Umbilical cord (tissue), 2 donors: ENCODE results near the gene ATP5F1C. TPM values are rescaled to one million over a fixed set of nuclear protein-coding genes. Genes with fewer than 3 reads are reported as not detected.
"Not testable (repeated sequence)": the region's sequence is repeated elsewhere in the genome, so short reads cannot be mapped to it uniquely, and the experiment has no call there.

Source experiments
- DNase-seq: peaks from one replicate; pipeline ENCODE4 v3.0.0-alpha.2; 2015; ENCODE audit warnings: low spot score
- total RNA-seq: library from RNA; depleted of rRNA; stranded (reverse); fragments of >200 nt; gene quantifications from one replicate; pipeline ENCODE4 v1.2.3, GENCODE V29; 2014; ENCODE audit warnings: low replicate concordance; ENCODE audit not compliant: insufficient read depth

The ATP5F1C gene
- total RNA-seq, 1 donor from 2014 or later: 177 TPM

- DNase-seq: no peak
Measured at GRCh38 chr10:7794251-7795026, 6.5 kb downstream of the ATP5F1C start.

- peak; percentile 60 for DNase-seq
Measured at GRCh38 chr10:7795605-7796004, 7.6 kb downstream of the ATP5F1C start.

- DNase-seq: peak; percentile 33
Measured at GRCh38 chr10:7797582-7797981, 9.6 kb downstream of the ATP5F1C start.

DNA sequence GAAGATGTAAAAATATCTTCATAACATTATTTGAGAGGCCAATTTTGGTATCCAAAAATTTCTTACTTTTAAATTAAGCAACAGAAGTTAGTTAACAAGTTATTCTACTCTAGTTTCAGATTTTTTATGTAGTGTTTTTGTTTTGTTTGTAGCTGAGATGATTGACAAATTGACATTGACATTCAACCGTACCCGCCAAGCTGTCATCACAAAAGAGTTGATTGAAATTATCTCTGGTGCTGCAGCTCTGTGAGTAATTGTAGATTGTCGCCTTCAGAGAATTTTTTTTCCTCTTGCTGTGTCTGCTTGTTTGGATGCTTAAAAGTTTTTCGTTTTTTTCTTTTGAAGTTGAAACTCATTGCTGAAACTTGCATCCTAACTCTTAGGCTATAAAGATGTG is 14.6 kb downstream of the ATP5F1C start:
- no peak for DNase-seq

DNA sequence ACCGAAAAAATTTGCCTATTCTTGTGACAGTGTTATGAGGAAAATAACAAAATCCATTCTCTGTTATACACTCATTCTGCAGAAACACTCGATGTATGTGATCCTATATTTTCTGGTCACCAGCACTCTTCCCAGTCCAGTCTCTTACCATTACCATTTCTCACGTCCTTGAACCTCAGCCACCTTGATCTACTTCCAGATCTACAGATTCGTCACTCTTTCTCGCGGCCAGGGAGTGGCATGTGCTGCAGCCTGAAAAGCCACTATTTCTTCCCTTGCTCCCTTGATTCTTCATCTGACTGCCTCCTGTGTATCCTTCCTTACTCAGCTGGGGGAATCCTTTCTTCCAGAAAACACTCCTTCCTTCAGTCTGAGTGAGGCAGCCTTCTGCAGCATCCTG is 16.2 kb downstream of the ATP5F1C start:
- no peak for DNase-seq

- no peak for DNase-seq
Measured at GRCh38 chr10:7804741-7805140, 16.8 kb downstream of the ATP5F1C start.

DNA sequence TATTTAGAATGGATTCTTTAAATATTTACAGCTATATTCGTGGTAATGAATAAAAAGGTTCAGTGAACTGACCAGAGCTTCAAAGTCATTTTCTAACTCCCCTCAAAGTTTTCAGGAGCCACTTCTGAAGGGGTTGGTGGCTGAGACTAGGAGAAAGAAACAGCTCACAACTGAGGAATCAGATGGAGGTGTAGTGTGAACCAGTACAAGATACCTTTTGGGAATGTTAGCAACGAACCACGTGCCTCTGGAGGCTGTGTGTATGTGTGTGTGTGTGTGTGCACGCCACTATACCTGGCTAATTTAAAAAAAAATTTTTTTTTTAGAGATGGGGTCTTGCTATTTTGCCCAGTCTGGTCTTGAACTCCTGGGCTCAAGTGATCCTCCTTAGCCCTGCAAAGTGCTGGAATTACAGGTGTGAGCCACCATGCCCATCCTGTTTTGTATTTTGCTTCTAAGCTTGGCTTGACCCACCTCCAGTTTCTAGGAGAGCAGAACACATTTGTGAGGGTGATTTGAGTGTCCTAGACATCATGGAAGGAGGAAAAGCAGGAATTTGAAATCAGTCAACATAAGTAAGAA is 20.8 kb downstream of the ATP5F1C start:
- DNase-seq: no peak

DNA sequence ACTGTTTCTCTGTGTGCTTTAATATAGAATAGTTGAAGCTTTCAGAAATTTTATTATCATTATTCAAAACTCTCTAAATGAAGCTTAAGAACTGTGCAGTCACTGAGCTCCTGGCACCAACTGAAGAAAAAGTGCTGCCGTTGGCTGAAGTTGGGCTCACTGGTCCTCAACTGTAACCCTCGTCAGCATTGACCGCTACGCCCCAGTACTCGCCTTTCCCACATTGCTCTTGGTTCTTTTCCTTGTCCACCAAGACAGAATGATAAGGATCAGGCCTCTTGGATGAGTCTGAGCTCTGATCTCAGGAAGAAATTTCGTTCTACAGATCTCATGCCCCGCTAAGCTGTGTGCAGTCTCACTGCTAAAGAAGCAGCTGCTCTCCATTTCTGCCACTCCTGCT is 22.5 kb downstream of the ATP5F1C start:
- DNase-seq: no peak

DNA sequence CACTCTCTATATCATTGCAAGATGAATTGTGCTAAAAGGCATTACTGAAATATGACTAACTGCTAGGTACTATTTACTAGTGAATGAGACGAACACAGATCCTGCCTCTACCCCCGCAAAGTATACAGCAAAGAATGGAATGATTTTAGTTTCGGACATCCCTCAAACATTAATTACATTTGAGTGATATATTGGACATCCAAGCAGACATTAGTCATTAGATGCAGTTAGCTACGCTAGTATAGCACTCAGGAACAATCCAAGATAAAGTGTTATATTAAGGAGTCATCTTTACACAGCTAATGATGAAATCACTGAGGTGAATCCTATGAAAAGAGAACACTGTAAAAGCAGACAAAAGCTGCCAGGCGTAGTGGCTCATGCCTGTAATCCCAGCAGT is 23.0 kb downstream of the ATP5F1C start:
- DNase-seq: no peak

DNA sequence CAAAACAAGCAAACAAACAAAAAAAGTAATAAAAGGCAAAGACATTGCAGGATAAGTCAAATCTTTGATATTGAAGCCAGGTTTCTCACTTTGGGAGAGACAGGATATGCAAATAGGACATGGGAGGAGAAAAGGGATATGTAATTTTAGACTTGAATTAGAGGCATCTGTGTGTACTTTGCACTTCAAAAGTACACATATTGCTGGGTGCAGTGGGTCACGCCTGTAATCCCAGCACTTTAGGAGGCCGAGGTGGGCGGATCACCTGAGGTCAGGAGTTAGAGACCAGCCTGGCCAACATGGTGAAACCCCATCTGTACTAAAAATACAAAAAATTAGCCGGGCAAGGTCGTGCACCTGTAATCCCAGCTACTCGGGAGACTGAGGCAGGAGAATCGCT is 23.8 kb downstream of the ATP5F1C start:
- DNase-seq: not testable (repeated sequence)

DNA sequence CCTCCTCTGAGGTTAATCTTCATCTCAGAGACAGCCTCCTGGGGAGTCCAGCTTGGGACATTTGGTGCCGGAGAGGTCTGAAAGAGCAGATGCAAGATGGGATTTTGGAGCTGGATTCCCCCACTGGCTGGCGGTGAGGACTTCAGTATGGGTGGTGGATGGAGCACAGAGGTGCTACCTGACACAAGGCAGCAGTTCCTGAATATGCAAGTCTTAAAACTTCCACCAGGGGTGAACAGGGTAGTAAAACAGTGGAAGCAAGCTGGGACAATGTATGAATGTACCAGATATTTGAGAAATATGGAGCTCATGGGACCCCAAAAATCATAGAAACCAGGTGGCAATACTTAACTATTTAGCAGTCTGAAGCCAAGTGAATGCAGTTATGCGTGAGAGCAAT is 25.5 kb downstream of the ATP5F1C start:
- DNase-seq: no peak

DNA sequence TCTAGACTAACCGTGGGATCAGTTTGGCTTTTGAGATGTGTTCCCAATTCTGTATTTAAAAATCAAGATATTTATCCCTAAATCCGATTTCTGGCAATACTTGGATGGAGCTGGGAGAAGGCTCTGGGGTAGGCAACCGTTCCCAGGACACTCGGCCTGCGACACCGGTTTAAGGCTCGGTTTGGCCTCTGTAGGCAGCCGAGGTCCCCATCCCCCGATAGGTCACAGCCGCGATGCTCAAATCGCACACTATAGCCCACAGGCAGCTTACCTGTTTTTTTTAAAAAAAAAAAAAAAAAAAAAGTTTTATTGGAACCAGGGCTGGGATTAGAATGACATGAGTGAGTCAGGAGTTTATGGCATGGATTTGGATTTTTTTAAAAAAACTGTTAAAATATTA is 29.6 kb downstream of the ATP5F1C start:
- no peak for DNase-seq

DNA sequence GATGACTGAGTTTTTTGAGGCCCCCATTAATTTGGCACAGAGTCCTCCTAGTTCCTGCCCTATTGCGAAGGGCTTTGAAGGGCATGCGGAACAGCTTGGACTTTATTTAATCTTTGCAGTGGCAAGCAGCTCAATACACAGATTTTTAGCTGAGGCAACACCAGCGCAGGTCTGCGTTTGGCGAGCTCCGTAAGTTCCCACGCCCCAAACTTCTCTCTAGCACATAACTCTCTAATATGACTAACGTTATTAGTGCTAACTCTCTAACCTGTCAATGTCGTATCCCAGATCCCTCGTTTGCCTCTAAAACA is 30.0 kb downstream of the ATP5F1C start:
- no peak for DNase-seq

DNA sequence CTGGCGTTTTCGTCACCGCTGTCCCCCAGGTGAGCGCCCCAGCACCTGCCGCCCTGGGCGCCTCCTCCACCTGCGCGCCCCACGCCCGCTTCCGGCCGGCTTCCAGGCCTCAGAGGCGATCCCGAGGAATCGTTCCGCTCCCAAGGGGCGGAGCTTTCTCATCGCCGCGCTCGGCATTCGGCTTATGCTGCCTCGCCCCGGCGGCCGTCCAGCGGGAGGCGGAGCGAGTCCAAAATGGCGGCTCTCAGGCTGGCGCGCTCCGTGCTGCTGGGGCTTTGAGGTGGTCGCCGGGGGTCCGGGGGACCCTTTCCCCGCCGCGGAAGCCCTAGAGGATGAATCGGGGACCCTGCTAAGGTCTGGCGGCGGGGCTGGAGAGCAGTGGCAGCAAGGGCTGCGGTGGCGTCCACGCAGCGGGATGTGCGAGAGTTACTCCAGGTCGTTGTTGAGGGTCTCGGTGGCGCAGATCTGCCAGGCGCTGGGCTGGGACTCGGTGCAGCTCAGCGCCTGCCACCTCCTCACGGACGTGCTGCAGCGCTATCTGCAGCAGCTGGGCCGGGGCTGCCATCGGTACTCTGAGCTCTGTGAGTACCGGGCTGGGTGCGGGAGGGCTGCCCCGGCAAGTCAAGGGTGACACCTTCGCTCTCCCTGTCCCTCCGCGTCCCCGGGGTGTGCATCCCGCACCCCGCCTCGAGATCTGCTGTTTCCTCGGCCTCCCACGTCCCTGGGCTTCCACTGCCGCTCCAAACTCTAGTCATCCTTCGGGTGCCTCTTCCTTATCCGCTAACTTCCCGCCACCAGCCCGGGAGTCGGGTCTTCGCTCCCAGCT is 30.5 kb downstream of the ATP5F1C start, which contains the start of gene TAF3:
Gene TAF3, plus strand, starts transcription at position 211 of the 826 bp plus-strand sequence. Its CDS starts 205 bp downstream, at position 416.
- peak; percentile 89 for DNase-seq

DNA sequence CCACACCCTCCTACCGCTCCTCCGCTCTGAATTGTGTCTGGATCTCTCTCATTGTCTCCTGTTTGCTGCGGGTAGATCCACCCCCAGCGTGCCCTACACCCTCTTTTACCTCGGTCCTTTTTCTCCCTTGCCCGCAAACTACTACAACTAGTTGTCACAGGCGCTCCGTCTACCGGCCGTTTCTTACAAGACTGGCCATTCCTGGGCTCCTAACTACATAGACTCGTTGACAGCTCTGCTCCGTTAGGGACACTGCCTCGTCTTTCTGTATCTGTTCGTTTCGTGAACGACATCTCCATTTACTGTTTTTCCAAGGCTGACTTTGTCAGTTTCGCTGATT is 31.1 kb downstream of the ATP5F1C start:
- peak; percentile 58 for DNase-seq

DNA sequence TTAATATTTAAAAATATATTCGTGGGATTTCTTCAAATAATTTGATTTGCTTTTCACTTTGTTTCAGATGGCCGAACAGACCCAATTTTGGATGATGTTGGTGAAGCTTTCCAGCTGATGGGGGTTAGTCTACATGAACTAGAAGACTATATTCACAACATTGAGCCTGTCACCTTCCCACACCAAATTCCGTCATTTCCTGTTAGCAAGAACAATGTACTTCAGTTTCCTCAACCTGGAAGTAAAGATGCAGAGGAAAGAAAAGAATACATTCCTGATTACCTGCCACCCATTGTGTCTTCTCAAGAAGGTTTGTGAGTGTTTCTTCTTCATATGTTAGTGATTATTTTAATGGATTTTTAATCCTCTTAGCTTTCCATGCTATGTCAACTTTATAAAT is 36.3 kb downstream of the ATP5F1C start:
- no peak for DNase-seq

DNA sequence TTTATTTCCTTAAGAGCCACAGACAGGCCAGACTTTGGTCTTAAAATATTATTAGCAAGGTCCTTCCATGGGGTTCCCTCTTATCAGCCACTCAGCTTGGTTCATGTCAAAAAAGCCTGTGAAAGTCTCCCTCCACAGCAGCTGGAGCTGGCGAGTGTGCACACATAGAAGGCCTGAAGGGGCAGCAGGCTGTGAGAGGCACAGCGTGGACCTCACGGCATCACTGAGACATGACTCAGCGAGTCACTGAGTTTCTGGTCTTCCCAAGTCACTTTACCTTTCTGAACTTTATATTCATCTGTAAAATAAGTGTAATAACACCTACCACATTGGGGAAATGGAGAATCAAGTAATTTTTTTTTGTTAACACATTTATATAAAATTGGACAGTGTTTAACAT is 39.0 kb downstream of the ATP5F1C start:
- DNase-seq: no peak

DNA sequence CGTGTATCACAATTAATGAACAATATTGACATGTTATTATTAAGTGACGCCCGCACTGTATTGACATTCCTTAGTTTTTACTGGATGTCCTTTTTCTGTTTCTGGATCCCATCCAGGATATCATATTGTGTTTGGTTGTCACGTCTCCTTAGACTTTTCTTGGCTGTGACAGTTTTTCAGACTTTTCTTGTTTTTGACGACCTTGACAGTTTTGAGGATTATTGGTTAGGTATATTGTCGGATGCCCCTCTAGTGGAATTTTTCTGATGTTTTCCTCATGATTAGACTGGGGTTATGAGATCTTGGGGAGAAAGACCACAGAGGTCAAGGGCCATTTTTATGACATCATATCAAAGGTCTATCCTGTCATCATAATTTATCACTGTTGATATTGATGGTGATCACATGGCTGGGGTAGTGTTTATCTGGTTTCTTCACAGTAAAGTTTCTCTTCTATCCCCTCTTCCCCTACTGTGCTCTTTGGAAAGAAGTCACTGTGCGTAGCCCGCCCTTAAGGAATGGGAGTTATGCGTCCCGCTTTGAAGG is 41.4 kb downstream of the ATP5F1C start:
- no peak for DNase-seq

GRCh38 chr10:7832060-7832459 is 44.1 kb downstream of the ATP5F1C start:
- no peak for DNase-seq

DNA sequence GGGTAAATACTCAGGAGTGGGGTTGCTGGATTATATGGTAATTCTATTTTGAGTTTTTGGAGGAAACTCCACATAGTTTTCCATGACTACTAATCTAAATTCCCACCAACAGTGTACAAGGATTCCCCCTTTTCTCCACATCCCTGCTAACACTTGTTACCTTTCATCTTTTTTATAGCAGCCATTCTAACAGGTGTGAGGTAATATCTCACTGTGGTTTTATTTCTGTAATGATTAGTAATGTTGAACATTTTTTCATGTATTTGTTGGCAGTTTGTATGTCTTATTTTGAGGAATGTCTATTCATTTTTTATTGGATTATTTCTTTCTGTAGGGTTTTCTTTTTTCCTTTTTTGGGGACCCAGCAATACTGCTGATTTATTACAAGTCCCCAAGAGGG is 45.2 kb downstream of the ATP5F1C start:
- no peak for DNase-seq

GRCh38 chr10:7834262-7834661 is 46.3 kb downstream of the ATP5F1C start:
- no peak for DNase-seq

DNA sequence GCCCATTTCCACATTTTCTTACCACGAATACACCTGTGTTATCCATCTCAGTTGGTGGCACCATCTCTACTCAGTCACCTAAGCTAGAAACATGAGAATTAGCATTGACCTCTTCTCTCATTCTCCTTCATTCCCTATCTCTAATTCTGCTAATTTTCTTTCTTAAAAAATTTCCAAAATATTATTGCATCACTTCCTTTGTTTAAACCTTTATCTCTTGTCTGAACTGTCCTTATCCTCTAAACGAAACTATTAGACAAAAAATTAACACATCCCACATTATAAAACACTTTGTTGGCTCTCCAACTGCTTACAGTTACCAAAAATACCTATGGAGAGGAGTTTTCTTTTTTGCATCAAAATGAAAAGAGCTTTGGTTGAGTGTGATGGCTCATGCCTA is 48.6 kb downstream of the ATP5F1C start:
- DNase-seq: no peak

DNA sequence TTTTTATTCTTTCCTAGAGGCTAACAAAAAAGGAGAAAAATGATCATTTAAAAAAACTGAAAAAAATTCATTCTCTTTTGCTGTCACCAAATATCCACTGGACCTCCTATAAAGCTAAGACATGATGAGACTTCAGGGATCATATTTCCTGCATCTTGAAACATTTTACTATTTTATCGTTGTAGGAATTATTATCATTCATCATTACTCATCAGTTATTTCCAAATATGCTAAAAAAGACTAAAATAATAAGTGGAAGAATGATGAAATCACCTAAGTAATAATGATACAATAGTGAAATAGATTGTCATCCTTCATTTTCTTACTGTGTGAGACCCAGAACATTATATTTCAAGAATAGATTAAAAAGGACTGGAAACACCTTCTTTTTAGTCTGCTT is 58.6 kb downstream of the ATP5F1C start:
- no peak for DNase-seq
